Lung (tissue), 12 donors: ENCODE data around the gene PTPN7. TPM values are rescaled to one million over a fixed set of nuclear protein-coding genes. Genes with fewer than 3 reads are reported as not detected.

ENCODE experiments used
- ATAC-seq: fragments of 200-7000 bp; cut with Tn5 transposase; one replicate; pipeline ENCODE4 v1.9.1; 2020; ENCODE audit warnings: moderate number of reproducible peaks; ENCODE audit not compliant: insufficient read depth, low FRiP score
- DNase-seq, 3 donors: peaks; one replicate each; pipeline ENCODE4 v3.0.0-alpha.2; 2013 to 2017
- H3K27ac ChIP-seq, 2 donors: one replicate each; pipeline ENCODE4 v1.5.1; 2013; ENCODE audit warnings: mild to moderate bottlenecking in 2 of 2, moderate library complexity in 2 of 2, control low read depth in 1 of 2, inconsistent platforms in 1 of 2, low read depth in 1 of 2, low read length in 1 of 2
- H3K27me3 ChIP-seq, 3 donors: one replicate each; pipeline ENCODE4 v1.5.1; 2013; ENCODE audit warnings: low read length in 2 of 3; ENCODE audit not compliant: control insufficient read depth in 3 of 3, insufficient read depth in 3 of 3
- H3K36me3 ChIP-seq, 4 donors: one replicate each; pipeline ENCODE4 v1.5.1; 2013; ENCODE audit warnings: low read length in 4 of 4, mild to moderate bottlenecking in 1 of 4, moderate library complexity in 1 of 4; ENCODE audit not compliant: control insufficient read depth in 4 of 4, insufficient read depth in 4 of 4
- H3K4me1 ChIP-seq, 5 donors: one replicate each; pipeline ENCODE4 v1.5.1; 2013; ENCODE audit warnings: low read length in 5 of 5, mild to moderate bottlenecking in 2 of 5, moderate library complexity in 1 of 5; ENCODE audit not compliant: control insufficient read depth in 5 of 5, insufficient read depth in 5 of 5
- H3K4me3 ChIP-seq: one replicate; pipeline ENCODE4 v1.5.1; 2013; ENCODE audit warnings: mild to moderate bottlenecking, control low read depth, moderate library complexity
- H3K9ac ChIP-seq, 2 donors: one replicate each; pipeline ENCODE4 v1.5.1; 2013; ENCODE audit warnings: low read length in 2 of 2, control low read depth in 1 of 2; ENCODE audit not compliant: insufficient read depth in 1 of 2
- H3K9me3 ChIP-seq, 4 donors: one replicate each; pipeline ENCODE4 v1.5.1; 2013; ENCODE audit warnings: low read length in 3 of 4, mild to moderate bottlenecking in 1 of 4, moderate library complexity in 1 of 4; ENCODE audit not compliant: control insufficient read depth in 4 of 4, insufficient read depth in 3 of 4
- WGBS, 2 donors: extraction: QIAGEN DNeasy Blood & Tissue Kit; methylation state at CpG; one replicate each; pipeline ENCODE4 v1.1.7; 2013; 5-methylcytosine and 5-hydroxymethylcytosine counted together
- polyA plus RNA-seq, 2 donors: library from polyadenylated mRNA; stranded (reverse); fragments of 200-250 nt; gene quantifications; one replicate each; pipeline ENCODE4 v1.2.1, GENCODE V29; 2013
- total RNA-seq, 2 donors: library from RNA; depleted of rRNA in 1 of 2; stranded (reverse); fragments of >200 nt in 1 of 2; gene quantifications; one replicate each; pipeline ENCODE4 v1.2.1, GENCODE V29; 2014 to 2021
- TF ChIP-seq, protein P1 (sequence below): IDR thresholded peaks from 2 replicates; pipeline ENCODE4 v1.5.1; 2012; ENCODE audit warnings: mild to moderate bottlenecking; ENCODE audit errors: control extremely low read depth, extremely low read depth
- donor health status: control.
- donor health status: control.
- donor health status: Bipolar disorder and iron deficiency.
- donor health status: healthy.
- donor health status: DM: yes; HTN: yes; CAD: no.

Gene PTPN7
- total and polyA plus RNA-seq, 4 donors = 2.9 to 14.0 (median 5.7) TPM

DNA sequence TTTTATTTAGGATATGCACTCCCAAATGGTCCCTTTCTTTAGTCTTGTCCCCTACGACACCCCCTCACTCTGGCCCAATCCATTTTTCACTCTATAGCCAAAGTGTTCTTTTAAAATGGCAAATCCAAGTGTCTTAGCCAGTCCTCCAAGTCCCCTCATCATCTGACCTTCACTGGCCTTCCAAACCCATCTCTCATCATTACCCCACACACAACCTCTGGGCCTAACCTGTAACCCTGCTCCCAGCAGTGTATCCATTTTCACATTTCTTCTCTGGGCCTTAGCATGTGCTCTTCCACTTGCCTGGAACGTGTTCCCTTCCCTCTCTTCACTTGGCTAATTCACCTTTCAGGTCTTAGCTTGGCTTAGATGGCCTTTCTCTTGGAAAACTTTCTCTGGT, 9.4 kb downstream of the PTPN7 start:
- 93 to 94% methylated on average over 2 of the region's 2 CpGs for WGBS, 2 donors
- ATAC-seq (no peak), DNase-seq (no peak)
- Histone ChIP-seq H3K9ac (no peak overlapping the region), H3K4me1 (peaks cover 0 to 6% (median 0%) of the 10 kb centered on the region in 5 donors), H3K36me3 (peaks cover 0 to 3% (median 0%) of the 10 kb centered on the region in 4 donors), H3K27ac (no peak overlapping the region), H3K4me3 (no peak overlapping the region), H3K9me3 (no peaks in the 10 kb centered on the region), H3K27me3 (no peaks in the 10 kb centered on the region)
- TF ChIP-seq, protein P1, sequence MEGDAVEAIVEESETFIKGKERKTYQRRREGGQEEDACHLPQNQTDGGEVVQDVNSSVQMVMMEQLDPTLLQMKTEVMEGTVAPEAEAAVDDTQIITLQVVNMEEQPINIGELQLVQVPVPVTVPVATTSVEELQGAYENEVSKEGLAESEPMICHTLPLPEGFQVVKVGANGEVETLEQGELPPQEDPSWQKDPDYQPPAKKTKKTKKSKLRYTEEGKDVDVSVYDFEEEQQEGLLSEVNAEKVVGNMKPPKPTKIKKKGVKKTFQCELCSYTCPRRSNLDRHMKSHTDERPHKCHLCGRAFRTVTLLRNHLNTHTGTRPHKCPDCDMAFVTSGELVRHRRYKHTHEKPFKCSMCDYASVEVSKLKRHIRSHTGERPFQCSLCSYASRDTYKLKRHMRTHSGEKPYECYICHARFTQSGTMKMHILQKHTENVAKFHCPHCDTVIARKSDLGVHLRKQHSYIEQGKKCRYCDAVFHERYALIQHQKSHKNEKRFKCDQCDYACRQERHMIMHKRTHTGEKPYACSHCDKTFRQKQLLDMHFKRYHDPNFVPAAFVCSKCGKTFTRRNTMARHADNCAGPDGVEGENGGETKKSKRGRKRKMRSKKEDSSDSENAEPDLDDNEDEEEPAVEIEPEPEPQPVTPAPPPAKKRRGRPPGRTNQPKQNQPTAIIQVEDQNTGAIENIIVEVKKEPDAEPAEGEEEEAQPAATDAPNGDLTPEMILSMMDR = no peak

DNA sequence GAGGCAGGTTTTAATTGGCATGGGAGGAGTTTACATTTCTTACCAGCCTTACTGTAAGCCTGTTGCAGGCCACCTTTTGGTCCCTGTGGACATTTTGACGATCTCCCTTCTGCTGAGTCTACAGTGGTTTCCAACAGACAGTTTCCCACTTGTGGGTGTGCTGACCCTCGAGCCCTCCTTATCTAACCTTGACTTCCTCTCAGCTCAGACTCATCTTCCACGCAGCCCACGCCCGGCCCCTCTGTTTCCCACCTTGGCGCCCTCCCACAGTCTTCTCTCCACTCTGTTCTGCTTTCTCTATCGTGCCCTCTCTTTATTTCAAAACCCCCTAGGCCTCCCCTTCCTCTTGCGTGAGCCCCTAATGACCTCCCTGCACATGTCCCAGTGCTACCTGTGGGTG, 9.8 kb downstream of the PTPN7 start:
- no peak for DNase-seq
- H3K9ac ChIP-seq = no peak overlapping the region
- peaks cover 0 to 3% (median 0%) of the 10 kb centered on the region in 4 donors for H3K36me3 ChIP-seq
- peaks cover 0 to 6% (median 0%) of the 10 kb centered on the region in 5 donors for H3K4me1 ChIP-seq
- no peaks in the 10 kb centered on the region for H3K9me3 ChIP-seq
- ATAC-seq = no peak
- no peaks in the 10 kb centered on the region for H3K27me3 ChIP-seq
- WGBS, 2 donors = 39 to 77% methylated on average over 8 of the region's 8 CpGs
- H3K27ac ChIP-seq = no peak overlapping the region
- H3K4me3 ChIP-seq = no peak overlapping the region
- TF ChIP-seq, protein P1 = no peak

DNA sequence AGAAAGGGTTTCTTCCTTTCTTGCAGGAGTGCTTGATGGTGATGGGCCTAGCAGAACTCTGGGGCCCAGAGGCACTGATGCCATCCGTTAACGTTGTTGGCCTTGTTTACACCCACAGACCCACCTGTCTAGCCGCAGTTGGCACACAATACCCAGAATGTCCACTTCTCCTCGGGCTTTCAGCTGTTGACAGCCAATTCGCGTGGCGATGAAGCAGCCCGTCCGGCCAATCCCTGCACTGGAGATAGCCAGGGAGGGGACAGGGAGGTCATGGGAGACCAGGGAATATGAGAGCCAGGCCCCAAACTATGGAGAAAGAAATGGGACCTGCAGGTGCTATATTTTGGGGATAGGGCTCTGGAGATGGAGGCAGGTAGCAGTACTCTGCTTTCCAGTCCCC, 10.2 kb downstream of the PTPN7 start:
- ATAC-seq (no peak), DNase-seq (no peak)
- Histone ChIP-seq H3K9ac (no peak overlapping the region), H3K4me3 (no peak overlapping the region), H3K9me3 (no peaks in the 10 kb centered on the region), H3K4me1 (peaks cover 0 to 5% (median 2%) of the 10 kb centered on the region in 5 donors), H3K27ac (no peak overlapping the region), H3K36me3 (peaks cover 0 to 3% (median 0%) of the 10 kb centered on the region in 4 donors), H3K27me3 (no peaks in the 10 kb centered on the region)
- WGBS, 2 donors = 92 to 95% methylated on average over 9 of the region's 9 CpGs
- TF ChIP-seq, protein P1 = no peak

DNA sequence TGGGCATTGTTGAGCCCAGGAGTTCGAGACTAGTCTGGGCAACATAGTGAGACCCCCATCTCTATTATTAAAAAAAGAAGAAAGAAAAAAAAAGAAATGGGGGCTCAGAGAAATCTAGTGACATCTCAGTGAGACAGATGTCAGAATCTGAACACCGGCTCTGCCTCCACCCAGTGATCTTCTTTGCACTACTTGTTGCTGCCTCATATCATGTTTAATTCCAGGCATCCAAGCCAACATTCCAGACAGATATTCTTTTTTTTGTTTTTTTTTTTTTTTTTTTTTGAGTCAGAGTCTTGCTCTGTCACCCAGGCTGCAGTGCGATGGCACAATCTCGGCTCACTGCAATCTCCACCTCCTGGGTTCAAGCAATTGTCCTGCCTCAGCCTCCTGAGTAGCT, 10.8 kb downstream of the PTPN7 start:
- no peaks in the 10 kb centered on the region for H3K27me3 ChIP-seq
- H3K9ac ChIP-seq = no peak overlapping the region
- peaks cover 0 to 5% (median 0%) of the 10 kb centered on the region in 5 donors for H3K4me1 ChIP-seq
- TF ChIP-seq, protein P1 = no peak
- H3K27ac ChIP-seq = no peak overlapping the region
- no peak for DNase-seq
- ATAC-seq = no peak
- H3K36me3 ChIP-seq = peaks cover 0 to 3% (median 0%) of the 10 kb centered on the region in 4 donors
- WGBS, 2 donors = 88 to 89% methylated on average over 4 of the region's 4 CpGs
- no peaks in the 10 kb centered on the region for H3K9me3 ChIP-seq
- H3K4me3 ChIP-seq = no peak overlapping the region
